HG03025 (cell line): Measurements from ENCODE around the gene ATAT1.

Source experiments
- ATAC-seq: cut with Tn5 transposase; IDR thresholded peaks from one replicate; pipeline ENCODE4 v1.9.1; 2021; ENCODE audit warnings: mild to moderate bottlenecking, moderate library complexity; ENCODE audit not compliant: unreplicated experiment, low FRiP score

Gene ATAT1

DNA sequence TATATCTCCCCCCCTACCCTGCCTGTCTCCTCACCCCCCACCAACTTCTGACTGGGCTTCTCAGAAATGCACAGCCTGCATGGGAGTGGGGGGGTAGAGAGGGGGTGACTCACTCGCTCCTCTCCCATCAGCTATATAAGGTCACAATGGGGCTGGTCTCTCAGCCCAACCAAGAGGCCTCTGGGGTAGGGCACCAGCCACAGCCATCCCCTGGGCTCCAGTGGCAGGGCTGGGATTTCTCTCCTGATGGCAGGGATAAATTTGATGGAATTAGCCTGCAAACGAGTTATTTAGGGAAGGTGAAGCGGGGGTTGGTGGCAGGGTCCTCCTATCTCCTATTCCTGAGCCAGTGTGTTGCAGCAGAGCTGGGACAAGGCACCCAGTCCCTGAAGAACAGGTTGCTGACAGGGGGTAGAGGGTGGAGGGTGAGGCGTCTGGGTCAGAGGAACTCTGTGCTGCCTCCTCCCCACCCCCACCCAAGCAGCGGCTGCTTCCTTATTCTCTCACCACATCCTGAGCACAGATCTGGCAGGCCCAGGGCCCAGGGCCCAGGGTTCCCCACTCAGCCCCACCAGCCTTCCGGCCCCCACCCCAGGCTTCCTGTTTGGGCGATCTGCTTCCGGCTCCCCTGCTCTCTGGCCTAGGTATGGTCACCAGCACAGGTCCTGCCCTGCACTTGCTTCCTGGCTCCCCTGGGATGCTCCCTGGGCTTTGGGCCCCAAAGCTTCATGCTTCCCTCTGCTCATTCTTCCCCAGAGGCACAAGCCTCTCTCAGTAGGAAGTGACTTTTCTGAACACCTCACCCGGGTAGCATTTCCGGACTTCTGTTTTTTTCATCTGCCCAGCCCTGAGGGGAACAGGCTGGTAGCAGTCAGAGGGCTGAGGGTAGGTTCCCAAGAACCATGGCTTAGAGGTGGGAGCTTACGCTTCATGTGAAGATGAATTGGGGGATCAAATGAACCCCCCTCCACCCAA is 55.8 kb downstream of the ATAT1 start:
- no peak for ATAC-seq

GRCh38 chr6:30683183-30683979 is 56.7 kb downstream of the ATAT1 start:
- ATAC-seq = no peak

DNA sequence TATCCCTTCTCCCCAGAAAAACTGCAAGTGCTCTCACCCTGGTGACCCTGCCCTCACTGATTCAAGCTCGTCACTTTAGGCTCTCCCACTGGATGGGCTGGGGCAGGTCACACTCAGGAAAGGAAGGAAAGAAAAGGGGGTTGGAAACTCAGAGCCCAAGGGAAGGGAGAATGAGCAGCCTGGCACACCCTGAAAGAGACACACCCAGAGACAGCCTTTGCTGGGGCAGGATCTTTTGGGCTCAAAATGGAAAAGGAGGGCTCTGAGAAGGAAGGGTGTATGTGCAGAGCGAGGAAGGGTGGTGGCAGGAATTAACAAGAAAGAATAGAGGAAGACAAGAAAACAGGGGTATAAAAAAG is 57.3 kb downstream of the ATAT1 start:
- ATAC-seq = no peak

GRCh38 chr6:30684386-30685156 is 57.9 kb downstream of the ATAT1 start:
- ATAC-seq = no peak

GRCh38 chr6:30685157-30686008 is 58.7 kb downstream of the ATAT1 start:
- ATAC-seq = no peak

- no peak for ATAC-seq
Measured at GRCh38 chr6:30686009-30686907, 59.6 kb downstream of the ATAT1 start, which contains the start of gene PPP1R18. PPP1R18 (minus strand) TSS chr6:30686645; CDS start chr6:30686018, 627 bp downstream.

GRCh38 chr6:30686908-30687658 is 60.4 kb downstream of the ATAT1 start:
- ATAC-seq = peak; percentile 35

DNA sequence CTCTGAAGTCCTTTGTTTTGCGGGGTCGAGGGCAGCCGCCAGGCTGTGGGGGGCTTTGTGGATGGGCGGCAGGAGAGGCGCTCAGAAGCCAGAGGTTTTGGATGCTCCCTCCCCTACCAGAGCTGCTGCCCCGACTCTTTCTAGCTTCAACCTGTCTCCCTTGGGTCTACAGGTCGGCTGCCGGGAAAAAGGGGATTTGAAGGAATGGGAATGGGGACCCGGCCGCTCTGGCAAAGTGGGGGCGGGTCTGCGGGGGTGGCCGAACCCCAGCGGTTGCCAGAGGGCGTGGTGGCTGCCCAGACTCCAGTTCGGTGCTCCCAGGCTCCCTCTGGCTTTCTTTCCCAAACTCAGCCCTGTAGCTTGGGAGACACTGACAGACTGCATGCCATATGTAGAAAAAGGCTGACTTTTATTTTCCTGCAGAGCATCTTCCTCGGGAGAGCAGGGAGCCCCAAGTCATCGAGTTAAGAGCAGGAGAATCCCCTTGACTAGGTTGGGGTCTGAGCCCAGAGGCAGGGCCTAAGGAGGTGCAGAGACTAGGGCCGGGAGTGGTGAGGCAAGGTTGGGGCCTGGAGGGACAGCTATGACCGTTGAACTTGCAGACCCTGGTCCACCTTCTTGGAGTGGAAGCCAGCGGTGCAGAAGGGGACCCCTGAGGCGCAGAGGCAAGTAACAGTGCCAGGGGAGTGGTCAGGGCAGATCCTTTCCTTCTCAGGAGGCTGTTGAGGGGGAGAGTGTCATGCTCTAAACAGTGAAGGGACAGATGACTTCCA is 61.2 kb downstream of the ATAT1 start:
- ATAC-seq = no peak

DNA sequence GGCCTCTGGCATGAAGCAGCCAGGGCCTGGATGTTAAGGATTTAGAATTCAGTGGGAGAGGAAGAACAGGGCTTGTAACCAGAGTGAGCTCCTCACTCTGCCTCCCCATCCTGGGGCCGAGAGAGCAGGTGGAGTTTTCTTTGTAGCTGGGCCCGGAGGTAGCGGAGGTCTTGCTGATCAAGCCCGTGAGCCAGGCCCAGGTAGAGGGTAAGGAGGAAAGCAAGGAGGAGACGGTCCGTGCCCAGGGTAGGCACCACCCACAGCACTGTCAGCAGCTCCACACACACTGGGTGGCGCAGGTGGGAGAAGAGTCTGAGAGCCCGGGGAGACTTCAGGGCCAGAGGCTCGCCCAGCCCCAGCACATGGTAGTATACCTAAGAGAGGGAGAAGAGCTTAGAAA is 61.9 kb downstream of the ATAT1 start:
- no peak for ATAC-seq

DNA sequence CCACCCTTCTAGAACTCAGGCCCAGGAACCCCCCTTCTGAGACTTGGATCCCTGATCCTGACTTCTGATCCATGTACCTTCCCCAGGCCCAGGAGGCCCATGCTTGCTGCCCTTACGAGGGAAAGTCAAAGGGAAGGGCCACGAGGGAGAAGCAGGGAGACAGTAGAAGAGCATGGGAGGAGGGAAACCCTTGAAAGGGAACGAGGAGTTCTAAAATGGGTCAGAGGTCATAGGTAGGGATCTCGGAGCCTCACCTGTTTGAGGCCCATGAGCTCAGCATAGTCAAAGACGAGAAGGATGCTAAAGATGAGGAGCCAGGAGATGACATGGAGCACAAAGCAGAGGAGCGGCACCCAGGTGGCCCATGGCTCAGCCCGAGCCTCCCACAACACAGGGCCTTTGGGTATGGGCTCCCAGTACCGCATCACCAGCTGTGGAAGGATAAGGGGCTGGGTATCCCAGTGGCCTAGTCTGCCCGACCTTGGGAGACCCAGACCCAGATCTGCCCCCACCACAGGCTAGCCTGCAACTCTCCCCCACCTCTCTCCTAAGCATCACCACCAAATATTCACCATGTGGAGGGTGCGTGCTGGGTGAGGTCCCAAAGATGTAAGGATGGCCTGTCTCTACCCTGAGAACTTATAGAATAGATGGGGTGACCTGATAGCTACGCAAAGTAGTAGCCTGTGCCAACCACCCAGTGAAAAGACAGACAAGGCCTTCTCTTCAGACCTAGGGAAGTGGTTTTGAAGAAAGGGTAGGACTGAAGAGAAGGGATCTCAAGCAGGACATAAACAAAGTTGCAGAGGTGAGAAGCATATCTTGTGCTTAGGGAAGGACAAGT is 62.6 kb downstream of the ATAT1 start:
- no peak for ATAC-seq

GRCh38 chr6:30689985-30690384 is 63.3 kb downstream of the ATAT1 start:
- no peak for ATAC-seq

DNA sequence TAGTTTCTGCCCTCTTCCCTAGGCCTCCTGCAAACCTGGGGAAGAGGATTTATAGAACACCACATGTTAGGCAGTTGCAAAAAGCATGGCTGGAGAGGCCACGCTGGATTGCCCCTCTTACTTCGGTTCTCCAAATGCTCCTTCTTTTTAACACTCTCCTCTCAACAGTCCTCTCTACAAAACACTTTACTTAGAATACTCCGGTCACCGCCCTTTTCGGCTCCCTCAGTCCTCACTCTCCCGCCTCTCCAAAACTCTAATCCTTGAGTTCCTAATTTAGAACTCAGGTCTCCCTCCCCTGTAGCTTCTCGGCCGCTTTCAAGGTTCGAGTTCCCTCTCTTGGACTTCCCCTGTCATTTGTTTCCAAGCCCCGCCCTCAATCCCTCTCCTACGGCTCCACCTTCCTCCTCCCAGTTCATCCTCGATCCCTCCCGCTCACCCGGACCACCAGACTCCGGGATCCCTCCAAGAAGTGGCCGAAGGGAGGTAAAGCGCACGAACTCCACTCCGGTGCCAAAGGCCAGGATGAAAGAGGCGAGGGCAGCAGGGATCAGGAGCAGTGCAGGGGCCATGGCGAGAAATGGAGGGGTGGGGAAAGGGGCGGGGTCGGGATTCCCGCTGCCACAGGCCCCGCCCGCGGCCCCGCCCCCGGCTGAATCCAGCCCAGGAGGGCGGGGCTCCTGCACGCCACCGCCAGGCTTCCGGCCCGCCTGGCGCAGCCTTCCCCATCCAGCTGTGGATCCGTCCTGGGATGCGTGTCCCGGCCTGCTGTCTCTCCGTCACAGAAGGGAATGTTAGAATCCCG is 63.9 kb downstream of the ATAT1 start, which contains the start of gene NRM:
NRM (minus strand) TSS at position 582 of the 805 bp plus-strand sequence; CDS start at position 572, 10 bp downstream.
- ATAC-seq = no peak

DNA sequence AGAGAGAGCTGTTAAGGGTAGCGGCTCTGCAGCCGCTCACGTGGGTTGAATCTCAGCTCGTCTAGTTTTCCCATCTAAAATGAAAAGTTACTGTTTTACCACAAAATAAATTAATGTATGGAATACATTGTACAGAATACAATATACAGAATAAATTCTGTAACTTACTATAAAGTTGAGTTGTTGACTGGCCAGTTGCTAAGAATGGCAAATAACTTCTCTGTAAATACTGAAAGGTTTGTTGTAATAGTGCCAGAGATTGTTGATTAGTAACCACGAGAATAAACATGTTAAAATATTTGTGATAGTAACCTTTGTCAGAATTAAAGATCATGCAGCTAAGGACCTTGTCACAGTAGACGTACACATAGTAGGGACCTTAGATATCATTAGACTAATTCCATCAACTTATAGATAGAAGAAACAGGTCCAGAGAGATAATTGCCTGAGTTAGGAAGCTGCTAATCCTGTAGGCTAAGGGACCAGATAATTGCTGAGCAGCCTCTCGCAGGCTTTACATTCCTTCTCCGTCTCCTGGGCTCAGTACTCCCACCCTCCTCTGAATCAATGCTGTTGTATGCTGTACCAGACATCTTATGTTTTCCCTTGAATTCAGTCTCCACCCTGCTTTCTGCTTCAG is 64.7 kb downstream of the ATAT1 start:
- ATAC-seq = no peak
